H1 (cell line): ENCODE data around the gene ABLIM1. TPM values are rescaled to one million over a fixed set of nuclear protein-coding genes. Genes with fewer than 3 reads are reported as not detected.

Experiments
- CTCF ChIA-PET: fragments of 300-600 bp; sonication (Branson Sonifier 250); formaldehyde crosslinking; loops from one replicate; lab custom pipeline; 2021; ENCODE audit not compliant: partially characterized antibody; lab: Charles Lee
- POLR2A ChIA-PET: fragments of 300-600 bp; sonication (Branson Sonifier 250); formaldehyde crosslinking; loops from one replicate; lab custom pipeline; 2021; ENCODE audit warnings: inconsistent platforms; ENCODE audit not compliant: partially characterized antibody; lab: Charles Lee
- DNase-seq, 2 experiments: peaks; one replicate each; pipeline versions ENCODE4 v3.0.0 to v3.0.0-alpha.2; 2010 to 2022; ENCODE audit warnings: low spot score in 2 of 2, low read depth in 1 of 2, mixed read lengths in 1 of 2
- FAIRE-seq: peaks from 2 replicates; lab custom pipeline; 2011; peaks lifted over from hg19 to GRCh38; lab: Jason Lieb, UNC
- H2AFZ ChIP-seq: 2 replicates; pipeline ENCODE4 v1.8.1; 2012; ENCODE audit warnings: low read length, inconsistent platforms
- H2AK5ac ChIP-seq: 2 replicates; pipeline ENCODE4 v1.6.1; 2013; ENCODE audit warnings: low read depth, low read length
- H2BK120ac ChIP-seq: replicated peaks from 2 replicates; pipeline ENCODE3; 2013; ENCODE audit warnings: low read depth, low read length, inconsistent platforms
- H2BK12ac ChIP-seq: 2 replicates; pipeline ENCODE4 v1.6.1; 2013; ENCODE audit warnings: low read depth, low read length
- H2BK15ac ChIP-seq: 2 replicates; pipeline ENCODE4 v1.6.1; 2013; ENCODE audit warnings: low read length
- H2BK20ac ChIP-seq: 2 replicates; pipeline ENCODE4 v1.6.1; 2013; ENCODE audit warnings: low read length
- H2BK5ac ChIP-seq: 2 replicates; pipeline ENCODE4 v1.6.1; 2013; ENCODE audit warnings: low read depth, low read length
- H3K14ac ChIP-seq: 2 replicates; pipeline ENCODE4 v1.6.1; 2013; ENCODE audit warnings: inconsistent platforms; ENCODE audit not compliant: insufficient read length
- H3K18ac ChIP-seq: 2 replicates; pipeline ENCODE4 v1.6.1; 2013; ENCODE audit warnings: low read length; ENCODE audit errors: extremely low read depth
- H3K23ac ChIP-seq: 2 replicates; pipeline ENCODE4 v1.6.1; 2013; ENCODE audit warnings: inconsistent platforms; ENCODE audit not compliant: insufficient read length
- H3K23me2 ChIP-seq: 2 replicates; pipeline ENCODE4 v1.6.1; 2013; ENCODE audit warnings: low read depth, low read length
- H3K27ac ChIP-seq: 2 replicates; pipeline ENCODE4 v1.6.1; 2011; ENCODE audit warnings: low read depth, low read length, inconsistent platforms
- H3K27me3 ChIP-seq, 4 experiments: replicated peaks in 1 of 4; 1 replicate in 1 of 4; 2 replicates in 3 of 4; pipeline versions ENCODE4 v1.6.1 to v1.8.1; 2011 to 2013; ENCODE audit warnings: low read length in 3 of 4, mild to moderate bottlenecking in 3 of 4, inconsistent platforms in 2 of 4, mixed read lengths in 2 of 4, moderate library complexity in 1 of 4; ENCODE audit not compliant: control insufficient read depth in 3 of 4, insufficient read depth in 3 of 4; ENCODE audit errors: extremely low read depth in 1 of 4
- H3K36me3 ChIP-seq, 4 experiments: 2 replicates each; pipeline versions ENCODE4 v1.6.1 to v1.8.1; 2011 to 2013; ENCODE audit warnings: mild to moderate bottlenecking in 4 of 4, low read length in 3 of 4, moderate library complexity in 2 of 4, control low read depth in 1 of 4, inconsistent platforms in 1 of 4; ENCODE audit not compliant: insufficient read depth in 4 of 4, control insufficient read depth in 2 of 4
- H3K4ac ChIP-seq: replicated peaks from 2 replicates; pipeline ENCODE3; 2013; ENCODE audit warnings: low read length, low read depth, mixed read lengths, inconsistent platforms; ENCODE audit not compliant: insufficient read length
- H3K4me1 ChIP-seq, 4 experiments: replicated peaks in 1 of 4; 1 replicate in 1 of 4; 2 replicates in 3 of 4; pipeline versions ENCODE4 v1.6.1 to v1.8.1; 2011 to 2013; ENCODE audit warnings: low read length in 3 of 4, inconsistent platforms in 2 of 4, mixed read lengths in 1 of 4; ENCODE audit not compliant: insufficient read depth in 4 of 4, control insufficient read depth in 3 of 4
- H3K4me2 ChIP-seq, 2 experiments: 2 replicates each; pipeline versions ENCODE4 v1.6.1 to v1.8.1; 2011 to 2013; ENCODE audit warnings: low read depth in 2 of 2, low read length in 2 of 2, control low read depth in 1 of 2, inconsistent platforms in 1 of 2, mild to moderate bottlenecking in 1 of 2; ENCODE audit not compliant: insufficient read depth in 1 of 2
- H3K4me3 ChIP-seq, 4 experiments: fragments of 200-600, 300-600 bp in 1 of 4; sonication (generic), shearing (Covaris generic), sonication (Bioruptor Twin) in 1 of 4; 2 replicates each; pipeline versions ENCODE4 v1.5.1 to v1.8.1; 2011 to 2016; ENCODE audit warnings: low read length in 4 of 4, low read depth in 3 of 4, control low read depth in 2 of 4, inconsistent platforms in 2 of 4, mild to moderate bottlenecking in 2 of 4, mixed read lengths in 1 of 4, moderate library complexity in 1 of 4; ENCODE audit not compliant: insufficient read depth in 2 of 4; ENCODE audit errors: extremely low read depth in 1 of 4
- H3K56ac ChIP-seq: replicated peaks from 2 replicates; pipeline ENCODE3; 2013; ENCODE audit warnings: low read depth, mild to moderate bottlenecking, mixed read lengths, low read length, inconsistent platforms; ENCODE audit not compliant: insufficient read length
- H3K79me1 ChIP-seq: 2 replicates; pipeline ENCODE4 v1.6.1; 2013; ENCODE audit warnings: low read depth, low read length, control low read depth
- H3K79me2 ChIP-seq, 2 experiments: 2 replicates each; pipeline versions ENCODE4 v1.6.1 to v1.8.1; 2012 to 2013; ENCODE audit warnings: low read length in 2 of 2, mild to moderate bottlenecking in 2 of 2, inconsistent platforms in 1 of 2; ENCODE audit not compliant: insufficient read depth in 2 of 2, control insufficient read depth in 1 of 2
- H3K9ac ChIP-seq, 4 experiments: replicated peaks in 1 of 4; 1 replicate in 1 of 4; 2 replicates in 3 of 4; pipeline versions ENCODE4 v1.6.1 to v1.8.1; 2011 to 2013; ENCODE audit warnings: low read depth in 3 of 4, low read length in 3 of 4, control low read depth in 2 of 4, mild to moderate bottlenecking in 2 of 4, moderate library complexity in 2 of 4, inconsistent platforms in 1 of 4; ENCODE audit errors: extremely low read depth in 1 of 4
- H3K9me3 ChIP-seq, 2 experiments: 2 replicates each; pipeline versions ENCODE4 v1.6.1 to v1.8.1; 2012 to 2013; ENCODE audit warnings: mild to moderate bottlenecking in 2 of 2, moderate library complexity in 2 of 2, control low read depth in 1 of 2, inconsistent platforms in 1 of 2, low read depth in 1 of 2, low read length in 1 of 2, mixed read lengths in 1 of 2; ENCODE audit not compliant: insufficient read depth in 2 of 2
- H4K20me1 ChIP-seq, 2 experiments: replicated peaks in 1 of 2; 2 replicates each; pipeline versions ENCODE3 to v1.8.1; 2011 to 2013; ENCODE audit warnings: inconsistent platforms in 2 of 2, low read length in 2 of 2, mild to moderate bottlenecking in 1 of 2; ENCODE audit not compliant: insufficient read depth in 2 of 2, control insufficient read depth in 1 of 2
- H4K5ac ChIP-seq: 2 replicates; pipeline ENCODE4 v1.6.1; 2013; ENCODE audit warnings: low read length, low read depth, mixed read lengths, inconsistent platforms; ENCODE audit not compliant: insufficient read length
- H4K8ac ChIP-seq: 2 replicates; pipeline ENCODE4 v1.8.0; 2013; ENCODE audit warnings: mild to moderate bottlenecking, moderate library complexity, low read length, inconsistent platforms; ENCODE audit not compliant: insufficient read depth; ENCODE audit errors: extremely low read depth
- H4K91ac ChIP-seq: replicated peaks from 2 replicates; pipeline ENCODE3; 2013; ENCODE audit warnings: low read length, mixed read lengths, inconsistent platforms; ENCODE audit not compliant: insufficient read length
- ASH2L ChIP-seq: fragments of 200-600, 300-600 bp; sonication (generic); IDR thresholded peaks from one replicate; pipeline ENCODE4 v1.7.1; 2017; ENCODE audit warnings: low read length
- BACH1 ChIP-seq: IDR thresholded peaks from 2 replicates; pipeline ENCODE4 v1.6.1; 2012; ENCODE audit warnings: low read length, improper control_type of control experiment
- CHD1 ChIP-seq: IDR thresholded peaks from 2 replicates; pipeline ENCODE4 v1.6.1; 2012; ENCODE audit warnings: low read depth, low read length, improper control_type of control experiment
- EZH2 ChIP-seq: fragments of 200-600 bp; sonication (generic); IDR thresholded peaks from 2 replicates; pipeline ENCODE4 v1.7.1; 2012; ENCODE audit warnings: low read depth, mild to moderate bottlenecking, moderate library complexity, low read length, inconsistent platforms; ENCODE audit not compliant: severe bottlenecking
- GTF2F1 ChIP-seq: IDR thresholded peaks from 2 replicates; pipeline ENCODE4 v1.6.1; 2012; ENCODE audit warnings: low read depth, low read length, improper control_type of control experiment, borderline replicate concordance
- HDAC2 ChIP-seq, 2 experiments: fragments of 300-600 bp in 1 of 2; sonication (generic) in 1 of 2; IDR thresholded peaks; 2 replicates each; pipeline ENCODE4 v1.6.1; 2011 to 2012; ENCODE audit warnings: low read depth in 2 of 2, low read length in 2 of 2, mild to moderate bottlenecking in 2 of 2, moderate library complexity in 2 of 2, borderline replicate concordance in 1 of 2, inconsistent platforms in 1 of 2
- MAFK ChIP-seq: IDR thresholded peaks from 2 replicates; pipeline ENCODE4 v1.6.1; 2012; ENCODE audit warnings: low read depth, mild to moderate bottlenecking, improper control_type of control experiment, low read length
- POLR2AphosphoS5 ChIP-seq: IDR thresholded peaks from 2 replicates; pipeline ENCODE4 v1.6.1; 2011; ENCODE audit warnings: low read depth, low read length
- RBBP5 ChIP-seq: IDR thresholded peaks from 2 replicates; pipeline ENCODE4 v1.7.1; 2012; ENCODE audit warnings: low read depth, mild to moderate bottlenecking, inconsistent platforms, low read length, moderate library complexity, borderline replicate concordance
- RNF2 ChIP-seq: fragments of 200-900, 300-1000 bp; sonication (generic); IDR thresholded peaks from 2 replicates; pipeline ENCODE4 v1.7.1; 2016; ENCODE audit warnings: borderline replicate concordance, low read depth, mild to moderate bottlenecking, antibody characterized with exemption, low read length; ENCODE audit not compliant: poor library complexity, severe bottlenecking; ENCODE audit errors: missing control alignments
- SP1 ChIP-seq: IDR thresholded peaks from 2 replicates; pipeline ENCODE4 v1.6.1; 2011; ENCODE audit warnings: low read depth, low read length
- TBP ChIP-seq: IDR thresholded peaks from 2 replicates; pipeline ENCODE4 v1.6.1; 2011; ENCODE audit warnings: low read depth, low read length, improper control_type of control experiment
- YY1 ChIP-seq: IDR thresholded peaks from 2 replicates; pipeline ENCODE4 v1.6.1; 2011; ENCODE audit warnings: low read depth, mild to moderate bottlenecking, low read length
- WGBS, 2 experiments: shearing (Covaris generic) in 1 of 2; methylation state at CpG; one replicate each; pipeline versions ENCODE4 v1.1.6 to v1.1.7; 2013 to 2015; ENCODE audit warnings: low lambda C conversion rate in 2 of 2, mixed read lengths in 2 of 2, inconsistent platforms in 1 of 2, low coverage in 1 of 2, missing lambda C conversion rate in 1 of 2; ENCODE audit not compliant: insufficient replicate concordance in 2 of 2, insufficient coverage in 1 of 2, insufficient read length in 1 of 2; ENCODE audit errors: extremely low coverage in 1 of 2, missing lambda C conversion rate in 1 of 2; 5-methylcytosine and 5-hydroxymethylcytosine counted together
- polyA plus RNA-seq, 7 experiments: library from polyadenylated mRNA; depleted of rRNA in 3 of 7; stranded (reverse) in 5 of 7; unstranded in 2 of 7; fragments of >200 nt in 5 of 7; fragments of 200-250 nt in 2 of 7; gene quantifications; 1 replicate in 5 of 7; 2 replicates in 1 of 7; 4 replicates in 1 of 7; pipeline versions ENCODE4 v1.2.1 to v1.2.3, GENCODE V29; 2011 to 2013; ENCODE audit warnings: missing spikeins in 2 of 7, mixed read lengths in 2 of 7
- total RNA-seq: library from RNA; stranded (reverse); fragmentation: NEBNext Ultra II Directional; extraction: Animal tissue kit (Norgen Biotek cat#: 25700); gene quantifications from 2 replicates; pipeline ENCODE4 v1.2.1, GENCODE V29; 2021
- TF ChIP-seq, protein P1 (sequence below): IDR thresholded peaks from 2 replicates; pipeline ENCODE4 v1.6.1; 2011; ENCODE audit warnings: low read depth, mild to moderate bottlenecking, low read length; ENCODE audit not compliant: insufficient read depth

The ABLIM1 gene
- total and polyA plus RNA-seq, 2 of the 8 experiments (the other 6 are each of a cell fraction or from before 2014, with no cell fraction given): 51.2 to 51.7 TPM

DNA sequence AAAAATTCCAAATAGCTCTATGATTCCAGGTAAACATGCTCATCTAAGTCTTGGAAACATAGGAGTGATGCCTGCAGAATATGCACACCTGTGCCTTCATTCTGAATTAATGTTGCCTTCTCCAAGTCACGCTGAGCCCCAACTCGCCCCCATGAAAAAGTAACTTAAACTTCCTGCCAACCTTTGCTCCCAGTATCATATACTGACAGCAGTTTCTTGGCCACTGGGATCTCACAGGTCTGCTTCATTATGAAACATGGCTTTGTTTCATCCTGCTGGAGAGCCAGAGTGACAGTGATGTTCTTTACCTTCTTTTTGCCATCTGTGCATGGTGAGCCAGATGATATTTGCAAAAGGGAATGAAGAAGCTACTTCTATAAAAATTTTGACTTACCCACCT lies 34.9 kb downstream of the ABLIM1 start:
- CTCF ChIA-PET: no interaction called here
- H3K18ac ChIP-seq: no peak overlapping the region
- peaks cover 2% of the 10 kb centered on the region; the same call in 1 of the 2 replicates for H3K79me1 ChIP-seq
- DNase-seq (no peak), FAIRE-seq (no peak)
- WGBS, 2 experiments: 85% methylated on average over 2 of the region's 2 CpGs; no CpG with 5 or more reads in 1 of the 2 experiments
- H3K27me3 ChIP-seq: no peaks in the 10 kb centered on the region
- no peak overlapping the region for H3K23ac ChIP-seq
- peaks cover 3 to 10% (median 4%) of the 10 kb centered on the region in 4 experiments for H3K4me1 ChIP-seq
- peak overlapping the region; percentile 52; the same call in 1 of the 2 replicates for H2BK20ac ChIP-seq
- H3K23me2 ChIP-seq: no peaks in the 10 kb centered on the region
- no peaks in the 10 kb centered on the region for H3K79me2 ChIP-seq
- H2BK15ac ChIP-seq: no peak overlapping the region
- H2BK120ac ChIP-seq: no peak overlapping the region
- no peaks in the 10 kb centered on the region for H4K20me1 ChIP-seq
- no peak overlapping the region for H2AFZ ChIP-seq
- no peak overlapping the region for H4K8ac ChIP-seq
- H3K36me3 ChIP-seq: no peaks in the 10 kb centered on the region
- no peak overlapping the region for H3K27ac ChIP-seq
- H2BK12ac ChIP-seq: no peak overlapping the region
- no peak overlapping the region for H3K4me3 ChIP-seq
- peak overlapping the region; percentile 28; the same call in 1 of the 2 replicates for H2BK5ac ChIP-seq
- no peak overlapping the region for H4K5ac ChIP-seq
- H2AK5ac ChIP-seq: no peak overlapping the region
- POLR2A ChIA-PET: no interaction called here
- H3K56ac ChIP-seq: no peak overlapping the region
- H3K14ac ChIP-seq: no peak overlapping the region
- no peak overlapping the region for H3K4ac ChIP-seq
- no peak overlapping the region for H3K4me2 ChIP-seq
- no peak overlapping the region for H3K9ac ChIP-seq
- peaks cover 0 to 2% of the 10 kb centered on the region in 2 experiments; a peak in 1 of 4 replicates for H3K9me3 ChIP-seq
- H4K91ac ChIP-seq: no peak overlapping the region
- TF ChIP-seq ASH2L (no peak), EZH2 (no peak), MAFK (no peak), SP1 (no peak), TBP (no peak), RNF2 (no peak), POLR2AphosphoS5 (no peak), CHD1 (no peak), YY1 (no peak), HDAC2 (IDR thresholded peaks at IDR 0.05; ENCODE audit: borderline replicate concordance in 1 of 2, low read depth in 2 of 2, low read length in 2 of 2) (no peak), BACH1 (no peak), GTF2F1 (no peak), RBBP5 (no peak)
- TF ChIP-seq, protein P1, sequence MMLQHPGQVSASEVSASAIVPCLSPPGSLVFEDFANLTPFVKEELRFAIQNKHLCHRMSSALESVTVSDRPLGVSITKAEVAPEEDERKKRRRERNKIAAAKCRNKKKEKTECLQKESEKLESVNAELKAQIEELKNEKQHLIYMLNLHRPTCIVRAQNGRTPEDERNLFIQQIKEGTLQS: no peak
